Astrocyte (in vitro differentiated cells and primary cell): ENCODE measurements around the gene PAFAH1B1. TPM values are rescaled to one million over a fixed set of nuclear protein-coding genes. Genes with fewer than 3 reads are reported as not detected.

Source experiments
- DNase-seq: peaks from one replicate; pipeline ENCODE4 v3.0.0-alpha.2; 2010; ENCODE audit warnings: low read depth
- FAIRE-seq: peaks from 2 replicates; lab custom pipeline; 2011; peaks lifted over from hg19 to GRCh38; lab: Jason Lieb, UNC
- H2AFZ ChIP-seq: 2 replicates; pipeline ENCODE4 v1.6.0; 2012; ENCODE audit warnings: low read depth, low read length, inconsistent platforms
- H3K27ac ChIP-seq: 2 replicates; pipeline ENCODE4 v1.5.1; 2011; ENCODE audit warnings: low read depth, low read length, inconsistent platforms
- H3K27me3 ChIP-seq: 2 replicates; pipeline ENCODE4 v1.6.0; 2011; ENCODE audit warnings: low read length, inconsistent platforms; ENCODE audit not compliant: insufficient read depth
- H3K36me3 ChIP-seq: 2 replicates; pipeline ENCODE4 v1.5.1; 2011; ENCODE audit warnings: low read length, inconsistent platforms; ENCODE audit not compliant: insufficient read depth
- H3K4me1 ChIP-seq: 2 replicates; pipeline ENCODE4 v1.5.1; 2011; ENCODE audit warnings: low read length, inconsistent platforms; ENCODE audit not compliant: insufficient read depth
- H3K4me2 ChIP-seq: 2 replicates; pipeline ENCODE4 v1.6.0; 2012; ENCODE audit warnings: low read length, inconsistent platforms
- H3K4me3 ChIP-seq: 2 replicates; pipeline ENCODE4 v1.5.1; 2011; ENCODE audit warnings: low read depth, mild to moderate bottlenecking, low read length, inconsistent platforms; ENCODE audit not compliant: insufficient read depth
- H3K79me2 ChIP-seq: 2 replicates; pipeline ENCODE4 v1.6.0; 2012; ENCODE audit warnings: mild to moderate bottlenecking, low read length, inconsistent platforms; ENCODE audit not compliant: insufficient read depth
- H3K9ac ChIP-seq: 2 replicates; pipeline ENCODE4 v1.6.0; 2012; ENCODE audit warnings: mild to moderate bottlenecking, low read length, inconsistent platforms
- H3K9me3 ChIP-seq: 2 replicates; pipeline ENCODE4 v1.5.1; 2012; ENCODE audit warnings: low read depth, mild to moderate bottlenecking, low read length, inconsistent platforms; ENCODE audit not compliant: insufficient read depth
- H4K20me1 ChIP-seq: 2 replicates; pipeline ENCODE4 v1.6.0; 2012; ENCODE audit warnings: low read length, inconsistent platforms; ENCODE audit not compliant: insufficient read depth
- H3K27ac Mint-ChIP-seq: one replicate; pipeline ENCODE4 v1.8.0; 2021; ENCODE audit warnings: mild to moderate bottlenecking, mixed read lengths; ENCODE audit not compliant: unreplicated experiment
- H3K27me3 Mint-ChIP-seq: one replicate; pipeline ENCODE4 v1.8.0; 2021; ENCODE audit warnings: low read depth, mixed read lengths; ENCODE audit not compliant: unreplicated experiment
- H3K36me3 Mint-ChIP-seq: one replicate; pipeline ENCODE4 v1.8.0; 2021; ENCODE audit warnings: low read depth, mixed read lengths; ENCODE audit not compliant: unreplicated experiment
- H3K4me1 Mint-ChIP-seq: one replicate; pipeline ENCODE4 v1.8.0; 2021; ENCODE audit warnings: low read depth, mixed read lengths; ENCODE audit not compliant: unreplicated experiment
- H3K4me3 Mint-ChIP-seq: one replicate; pipeline ENCODE4 v1.8.0; 2021; ENCODE audit warnings: mild to moderate bottlenecking, moderate library complexity, mixed read lengths; ENCODE audit not compliant: unreplicated experiment
- H3K9me3 Mint-ChIP-seq: one replicate; pipeline ENCODE4 v1.8.0; 2021; ENCODE audit warnings: mild to moderate bottlenecking, mixed read lengths; ENCODE audit not compliant: unreplicated experiment
- CTCF ChIP-seq: IDR thresholded peaks from 2 replicates; pipeline ENCODE4 v1.5.1; 2011; ENCODE audit warnings: low read depth, mild to moderate bottlenecking, inconsistent platforms, low read length, moderate library complexity; ENCODE audit not compliant: insufficient read depth
- EZH2 ChIP-seq: IDR thresholded peaks from 2 replicates; pipeline ENCODE4 v1.6.1; 2012; ENCODE audit warnings: mild to moderate bottlenecking, low read length, inconsistent platforms; ENCODE audit not compliant: insufficient read depth
- total RNA-seq: library from RNA; stranded (reverse); gene quantifications from 2 replicates; pipeline ENCODE4 v1.2.1, GENCODE V29; 2021

The PAFAH1B1 gene
- total RNA-seq, 1 donor from 2014 or later = 195 TPM

GRCh38 chr17:2718150-2718938 is 124.9 kb downstream of the PAFAH1B1 start:
- no peak overlapping the region for H2AFZ ChIP-seq
- FAIRE-seq = no peak
- H3K9ac ChIP-seq = no peak overlapping the region
- no peak overlapping the region for H3K27ac ChIP-seq
- peaks cover 7% of the 10 kb centered on the region for H3K27me3 ChIP-seq
- no peaks in the 10 kb centered on the region for H3K9me3 ChIP-seq
- no peak overlapping the region for H3K4me3 ChIP-seq
- peaks cover 26% of the 10 kb centered on the region for H3K27me3 Mint-ChIP-seq
- no peaks in the 10 kb centered on the region for H3K79me2 ChIP-seq
- H3K4me1 Mint-ChIP-seq = no peaks in the 10 kb centered on the region
- H3K36me3 Mint-ChIP-seq = no peaks in the 10 kb centered on the region
- no peak for DNase-seq
- H3K4me2 ChIP-seq = no peak overlapping the region
- H3K4me3 Mint-ChIP-seq = no peak overlapping the region
- H3K36me3 ChIP-seq = no peaks in the 10 kb centered on the region
- TF ChIP-seq CTCF = no peak
- TF ChIP-seq EZH2 = no peak
- H3K27ac Mint-ChIP-seq = no peak overlapping the region
- no peaks in the 10 kb centered on the region for H3K4me1 ChIP-seq
- H3K9me3 Mint-ChIP-seq = peaks cover 4% of the 10 kb centered on the region
- H4K20me1 ChIP-seq = no peaks in the 10 kb centered on the region

GRCh38 chr17:2719861-2720260 is 126.4 kb downstream of the PAFAH1B1 start:
- H3K4me3 ChIP-seq = no peak overlapping the region
- no peaks in the 10 kb centered on the region for H3K9me3 ChIP-seq
- H3K9me3 Mint-ChIP-seq = peaks cover 4% of the 10 kb centered on the region
- FAIRE-seq (no peak), DNase-seq (no peak)
- H3K4me1 ChIP-seq = no peaks in the 10 kb centered on the region
- H2AFZ ChIP-seq = no peak overlapping the region
- TF ChIP-seq CTCF = no peak
- no peak for TF ChIP-seq EZH2
- no peaks in the 10 kb centered on the region for H3K79me2 ChIP-seq
- H3K4me3 Mint-ChIP-seq = no peak overlapping the region
- no peak overlapping the region for H3K4me2 ChIP-seq
- H3K36me3 ChIP-seq = no peaks in the 10 kb centered on the region
- H4K20me1 ChIP-seq = no peaks in the 10 kb centered on the region
- H3K27ac ChIP-seq = no peak overlapping the region
- no peak overlapping the region for H3K27ac Mint-ChIP-seq
- H3K9ac ChIP-seq = no peak overlapping the region
- peaks cover 10% of the 10 kb centered on the region for H3K27me3 ChIP-seq
- H3K27me3 Mint-ChIP-seq = peaks cover 30% of the 10 kb centered on the region
- H3K4me1 Mint-ChIP-seq = no peaks in the 10 kb centered on the region
- no peaks in the 10 kb centered on the region for H3K36me3 Mint-ChIP-seq

- no peaks in the 10 kb centered on the region for H3K4me1 ChIP-seq
- H3K36me3 ChIP-seq = no peaks in the 10 kb centered on the region
- H3K4me3 ChIP-seq = no peak overlapping the region
- Mint-ChIP-seq H3K36me3 (no peaks in the 10 kb centered on the region), H3K4me1 (no peaks in the 10 kb centered on the region), H3K9me3 (peaks cover 4% of the 10 kb centered on the region), H3K27me3 (peaks cover 39% of the 10 kb centered on the region), H3K4me3 (no peak overlapping the region), H3K27ac (no peak overlapping the region)
- no peak overlapping the region for H3K9ac ChIP-seq
- no peak for FAIRE-seq
- H4K20me1 ChIP-seq = no peaks in the 10 kb centered on the region
- no peaks in the 10 kb centered on the region for H3K9me3 ChIP-seq
- H3K27me3 ChIP-seq = peaks cover 16% of the 10 kb centered on the region
- no peak overlapping the region for H3K27ac ChIP-seq
- no peak overlapping the region for H2AFZ ChIP-seq
- no peaks in the 10 kb centered on the region for H3K79me2 ChIP-seq
- TF ChIP-seq CTCF = no peak
- TF ChIP-seq EZH2 = no peak
- no peak for DNase-seq
- no peak overlapping the region for H3K4me2 ChIP-seq
These were observed 128.1 kb downstream of the PAFAH1B1 start for GRCh38 chr17:2721603-2722002.
